GM19193 (cell line): ENCODE measurements around the gene RASSF10.

Experiments
- POLR2A ChIP-seq: IDR thresholded peaks from 4 replicates; pipeline ENCODE4 v1.6.1; 2011; ENCODE audit not compliant: insufficient read depth, insufficient read length; ENCODE audit errors: extremely low read depth

Gene RASSF10

DNA sequence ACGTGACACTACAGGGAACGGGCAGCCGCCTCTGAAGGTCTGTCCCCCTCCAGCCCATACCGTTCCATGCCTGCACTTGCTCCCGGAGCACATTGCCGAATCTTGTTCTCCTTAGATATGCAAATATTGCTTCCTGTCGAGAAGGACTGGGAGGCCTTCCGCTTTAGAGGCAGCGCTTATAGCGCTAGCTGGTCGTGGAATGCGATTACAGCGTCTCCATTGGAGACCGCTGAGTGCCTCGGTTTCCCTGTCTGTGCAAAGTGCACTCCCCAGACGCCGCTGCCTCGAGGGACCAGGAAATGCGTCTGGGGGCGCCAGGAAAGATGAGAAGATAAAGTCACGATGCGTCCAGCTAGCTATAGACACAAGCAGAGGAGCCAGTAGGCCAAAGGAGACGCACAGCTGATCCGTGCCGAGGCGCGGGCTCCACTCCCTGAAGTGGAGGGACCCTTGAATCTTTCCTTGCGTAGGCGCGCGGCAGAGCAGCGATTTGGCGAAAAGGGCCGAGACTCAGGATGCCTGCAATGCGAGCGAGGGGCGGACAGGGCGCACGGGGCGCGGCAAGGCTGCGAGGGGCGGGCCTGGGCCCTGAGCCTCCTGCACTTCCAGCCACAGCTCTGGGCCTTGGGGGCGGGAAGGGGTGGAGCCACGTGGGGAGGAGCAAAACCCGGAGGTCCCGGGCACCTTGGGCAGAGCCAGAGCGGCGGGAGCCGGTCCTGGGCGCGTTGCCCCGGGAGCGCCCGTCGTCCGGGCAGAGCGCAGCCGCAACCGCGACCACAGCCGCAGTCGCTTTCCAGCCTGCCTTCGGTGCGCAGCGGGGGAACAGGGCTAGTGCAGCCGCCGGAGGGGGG is at the start of gene RASSF10:
TSS of gene RASSF10 (plus strand) at position 692 of the 851 bp plus-strand sequence. CDS start 261 bp downstream, outside the sequence.
- TF ChIP-seq POLR2A, result no peak

- no peak for TF ChIP-seq POLR2A
Observed at GRCh38 chr11:12961615-12962014, 47.5 kb upstream of the RASSF10 start.

DNA sequence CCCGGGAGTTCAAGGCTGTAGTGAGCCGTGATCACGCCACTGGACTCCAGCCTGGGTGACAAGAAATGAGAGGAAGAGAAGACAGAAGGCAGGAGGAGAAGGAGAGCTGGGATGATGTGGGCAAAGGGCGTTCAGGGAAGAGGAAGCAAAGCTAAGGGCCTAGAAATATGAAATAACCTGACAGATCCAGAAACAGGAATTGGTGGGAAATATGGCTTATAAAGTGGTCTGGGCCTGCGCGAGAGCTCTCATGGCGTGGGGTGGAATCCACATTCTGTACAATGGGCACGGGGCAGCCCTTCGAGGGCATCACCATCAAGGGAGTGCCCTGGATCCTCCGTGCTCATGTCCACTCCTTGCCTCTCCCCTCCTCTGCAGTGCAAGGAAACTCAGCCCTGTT is 46.8 kb upstream of the RASSF10 start:
- TF ChIP-seq POLR2A, result no peak

DNA sequence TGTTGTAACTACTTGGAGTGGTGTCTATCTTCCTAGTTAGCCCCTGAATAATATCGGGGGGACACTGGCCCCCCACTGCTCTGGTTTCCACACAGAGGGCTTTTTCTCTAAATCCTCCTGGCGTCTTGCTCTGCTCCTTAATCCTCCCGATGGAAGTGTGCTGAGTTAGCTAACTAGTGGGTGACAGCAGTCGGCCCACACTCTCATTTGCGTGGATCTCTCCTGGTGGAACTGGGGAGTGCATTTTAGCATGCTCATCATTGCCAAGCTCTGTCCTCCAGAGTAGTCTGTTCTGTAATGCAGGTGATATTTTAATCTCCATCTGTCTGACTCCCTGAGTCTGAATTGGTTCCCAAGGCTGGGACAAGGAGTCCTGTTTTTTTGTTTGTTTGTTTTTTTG is 46.1 kb upstream of the RASSF10 start:
- no peak for TF ChIP-seq POLR2A

DNA sequence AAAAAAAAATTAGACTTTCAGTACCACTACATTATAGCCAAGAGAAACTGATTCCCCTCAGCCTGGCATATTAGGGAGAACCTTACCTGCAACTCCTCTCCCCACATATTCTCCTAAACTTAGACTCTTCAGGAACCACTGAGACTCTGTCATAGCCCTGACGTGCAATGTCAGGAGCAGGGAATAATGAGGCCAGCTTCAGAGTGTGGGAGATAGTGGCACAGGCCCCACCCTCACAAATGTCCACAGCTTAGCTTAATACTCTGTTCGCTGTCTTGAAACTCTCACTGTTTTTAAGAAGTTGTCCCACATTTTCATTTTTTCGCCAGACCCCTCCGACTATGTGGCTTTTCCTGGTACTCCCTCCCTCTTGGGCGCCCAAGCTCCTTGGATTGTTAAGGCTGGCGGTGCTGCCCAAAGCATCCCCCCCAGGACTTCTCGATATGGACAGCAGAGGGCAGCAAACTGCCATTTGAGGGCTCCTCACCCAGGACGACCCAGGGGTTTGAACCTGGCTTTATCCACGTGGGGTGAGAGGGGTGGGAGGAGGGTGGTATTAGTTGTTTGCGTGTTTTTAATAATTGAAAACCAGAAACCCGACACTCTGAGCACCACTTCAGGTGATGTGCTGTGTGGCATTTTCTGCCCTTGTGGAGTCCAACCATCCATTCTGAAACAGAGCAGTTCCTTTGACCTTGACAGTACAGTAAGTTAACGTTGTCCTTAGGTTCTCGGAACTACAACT is 45.2 kb upstream of the RASSF10 start:
- no peak for TF ChIP-seq POLR2A

- no peak for TF ChIP-seq POLR2A
Observed at GRCh38 chr11:12964650-12965049, 44.5 kb upstream of the RASSF10 start.

DNA sequence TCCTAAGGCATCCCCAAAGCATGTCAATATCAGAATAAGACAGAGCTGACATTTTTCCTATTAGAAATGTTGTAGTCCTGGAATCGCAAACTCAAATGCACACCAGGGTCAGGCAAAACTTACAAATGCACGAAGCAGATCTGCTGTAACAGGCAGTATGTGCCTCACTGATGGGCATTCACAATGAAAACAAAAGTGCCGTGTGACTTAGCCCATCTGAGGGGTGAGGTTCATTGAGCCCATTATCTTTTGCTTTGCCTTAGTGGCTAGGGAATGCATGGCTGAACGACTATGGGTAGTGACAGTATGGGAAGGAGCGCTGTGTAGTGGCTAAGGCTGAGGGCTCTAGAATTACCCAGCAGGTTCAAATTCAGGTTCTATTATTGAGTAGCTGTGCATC is 43.1 kb upstream of the RASSF10 start:
- TF ChIP-seq POLR2A, result no peak

GRCh38 chr11:12968101-12968500 is 41.0 kb upstream of the RASSF10 start:
- no peak for TF ChIP-seq POLR2A

GRCh38 chr11:12968826-12969225 is 40.3 kb upstream of the RASSF10 start:
- TF ChIP-seq POLR2A, result no peak

GRCh38 chr11:12971955-12972354 is 37.2 kb upstream of the RASSF10 start:
- no peak for TF ChIP-seq POLR2A

GRCh38 chr11:12973528-12974181 is 35.5 kb upstream of the RASSF10 start:
- no peak for TF ChIP-seq POLR2A

DNA sequence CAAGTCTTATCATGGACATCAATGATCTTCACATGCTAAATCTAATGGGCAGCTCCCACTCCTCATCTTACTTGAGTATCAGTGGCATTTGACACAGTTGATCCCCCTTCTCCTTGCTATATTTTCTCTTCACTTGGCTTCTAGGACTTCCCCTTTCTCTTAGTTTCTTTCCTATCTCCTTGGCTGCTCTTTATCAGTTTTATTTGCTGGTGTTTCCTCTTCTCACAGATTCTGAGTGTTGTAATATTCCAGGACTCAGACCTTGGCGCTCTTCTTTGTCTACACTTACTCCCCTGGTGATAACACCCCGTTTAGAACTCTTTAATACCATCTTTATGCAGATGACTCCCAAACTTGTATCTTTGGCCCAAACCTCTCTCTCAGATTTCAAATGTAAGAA is 33.9 kb upstream of the RASSF10 start:
- TF ChIP-seq POLR2A, result no peak

DNA sequence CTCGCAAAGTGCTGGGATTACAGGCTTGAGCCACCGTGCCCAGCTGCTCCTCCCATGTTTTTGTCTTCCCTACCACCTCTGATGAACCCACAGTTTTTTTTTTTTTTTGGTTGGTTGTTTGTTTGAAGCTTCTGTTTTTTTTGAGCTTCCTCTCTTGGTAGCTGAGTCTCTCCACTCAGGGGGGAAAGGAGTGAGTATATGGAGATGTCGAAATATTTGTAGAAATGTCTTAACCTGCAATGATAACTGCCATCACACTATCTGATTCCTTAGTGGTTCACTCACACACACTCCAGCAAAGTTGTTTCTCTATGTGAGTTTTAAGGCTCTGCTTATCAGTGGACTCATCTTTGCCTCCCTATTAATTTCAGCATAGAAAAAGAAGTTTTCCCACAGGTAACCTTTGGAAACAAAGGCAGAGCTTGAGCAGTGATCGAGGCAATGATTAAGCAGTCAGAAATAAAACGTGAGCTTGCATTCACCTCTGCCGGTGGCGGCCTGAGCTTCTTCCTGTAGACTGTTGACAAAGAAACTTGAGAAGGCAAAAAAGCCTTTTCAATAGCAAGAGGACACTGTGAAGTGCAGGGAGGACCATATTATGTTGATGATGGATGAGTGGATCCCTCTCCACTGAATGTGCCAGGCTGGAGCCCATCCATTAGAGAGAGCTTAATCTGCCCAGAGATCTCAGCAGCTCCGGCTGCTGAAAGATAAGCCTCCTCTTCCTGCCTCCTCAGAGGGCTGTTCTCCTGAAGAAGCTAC is 29.0 kb upstream of the RASSF10 start:
- no peak for TF ChIP-seq POLR2A

DNA sequence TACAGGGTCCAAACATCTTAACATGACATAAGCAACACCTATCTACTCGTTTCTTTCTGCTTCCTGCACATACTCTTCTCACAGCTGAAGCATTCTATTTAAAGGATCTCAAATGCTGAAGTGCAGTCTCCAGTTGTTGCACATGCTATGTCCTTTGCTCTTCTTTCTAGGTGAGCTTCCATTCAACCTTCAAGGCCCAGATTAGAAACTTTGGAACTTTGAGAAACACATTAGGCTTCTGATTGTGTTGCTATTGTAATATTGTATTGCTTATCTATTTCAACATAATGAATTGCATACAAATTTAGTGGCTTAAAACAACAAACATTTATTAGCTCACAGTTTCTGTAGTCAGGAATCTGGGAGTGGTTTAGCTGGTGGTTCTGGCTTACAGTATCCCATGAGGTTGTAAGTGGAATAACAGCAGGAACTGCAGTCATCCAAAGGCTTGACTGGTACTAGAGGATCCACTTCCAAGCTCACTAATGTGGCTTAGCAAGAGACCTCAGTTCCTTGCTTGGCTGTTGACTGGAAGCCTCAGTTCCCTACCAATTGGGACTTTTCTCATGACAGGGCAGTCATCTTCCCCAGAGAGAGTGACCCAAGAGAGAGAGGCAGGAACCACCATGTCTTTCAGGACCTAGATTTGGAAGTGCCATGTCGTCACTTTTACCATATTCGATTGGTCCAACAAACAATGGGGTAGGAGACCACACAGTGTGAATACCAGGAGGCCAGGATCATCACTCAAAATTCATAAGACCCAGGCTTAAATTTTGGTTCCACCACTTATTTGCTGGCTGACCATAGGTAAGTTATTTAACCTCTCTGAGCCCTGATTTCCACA is 27.2 kb upstream of the RASSF10 start:
- no peak for TF ChIP-seq POLR2A
